ENCODE data around the gene LCE1B. TPM values are rescaled to one million over a fixed set of nuclear protein-coding genes. Genes with fewer than 3 reads are reported as not detected.

Gene LCE1B
- total and polyA plus RNA-seq, 9 donors = not detected

DNA sequence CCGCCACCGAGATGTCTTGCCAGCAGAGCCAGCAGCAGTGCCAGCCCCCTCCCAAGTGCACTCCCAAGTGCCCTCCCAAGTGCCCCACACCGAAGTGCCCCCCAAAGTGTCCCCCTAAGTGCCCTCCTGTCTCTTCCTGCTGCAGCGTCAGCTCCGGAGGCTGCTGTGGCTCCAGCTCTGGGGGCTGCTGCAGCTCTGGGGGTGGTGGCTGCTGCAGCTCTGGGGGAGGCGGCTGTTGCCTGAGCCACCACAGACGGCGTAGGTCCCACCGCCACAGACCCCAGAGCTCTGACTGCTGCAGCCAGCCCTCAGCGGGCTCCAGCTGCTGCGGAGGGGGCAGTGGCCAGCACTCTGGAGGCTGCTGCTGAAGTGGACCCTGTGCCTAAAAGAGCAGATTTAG lies 35.4 kb upstream of the LCE1B start:
- intact Hi-C loops (cut with DNase I) = no loop called here
- H3K4me3 ChIP-seq = no peak overlapping the region
- no peaks in the 10 kb centered on the region for H3K4me1 ChIP-seq (ENCODE audit: insufficient read depth)
- no peak for TF ChIP-seq EP300 (IDR thresholded peaks at IDR 0.05)
- TF ChIP-seq POLR2A (IDR thresholded peaks at IDR 0.05) = no peak
- TF ChIP-seq, protein P1, sequence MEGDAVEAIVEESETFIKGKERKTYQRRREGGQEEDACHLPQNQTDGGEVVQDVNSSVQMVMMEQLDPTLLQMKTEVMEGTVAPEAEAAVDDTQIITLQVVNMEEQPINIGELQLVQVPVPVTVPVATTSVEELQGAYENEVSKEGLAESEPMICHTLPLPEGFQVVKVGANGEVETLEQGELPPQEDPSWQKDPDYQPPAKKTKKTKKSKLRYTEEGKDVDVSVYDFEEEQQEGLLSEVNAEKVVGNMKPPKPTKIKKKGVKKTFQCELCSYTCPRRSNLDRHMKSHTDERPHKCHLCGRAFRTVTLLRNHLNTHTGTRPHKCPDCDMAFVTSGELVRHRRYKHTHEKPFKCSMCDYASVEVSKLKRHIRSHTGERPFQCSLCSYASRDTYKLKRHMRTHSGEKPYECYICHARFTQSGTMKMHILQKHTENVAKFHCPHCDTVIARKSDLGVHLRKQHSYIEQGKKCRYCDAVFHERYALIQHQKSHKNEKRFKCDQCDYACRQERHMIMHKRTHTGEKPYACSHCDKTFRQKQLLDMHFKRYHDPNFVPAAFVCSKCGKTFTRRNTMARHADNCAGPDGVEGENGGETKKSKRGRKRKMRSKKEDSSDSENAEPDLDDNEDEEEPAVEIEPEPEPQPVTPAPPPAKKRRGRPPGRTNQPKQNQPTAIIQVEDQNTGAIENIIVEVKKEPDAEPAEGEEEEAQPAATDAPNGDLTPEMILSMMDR (IDR thresholded peaks at IDR 0.05) = no peak
- 67 to 76% (median 76%) methylated on average over 10 to 11 of the region's 11 CpGs for WGBS, 3 donors
- DNase-seq = no peak
- no peak overlapping the region for H3K27ac ChIP-seq
- H3K36me3 ChIP-seq = no peaks in the 10 kb centered on the region
- no peaks in the 10 kb centered on the region for H3K9me3 ChIP-seq
- H3K27me3 ChIP-seq = no peaks in the 10 kb centered on the region

DNA sequence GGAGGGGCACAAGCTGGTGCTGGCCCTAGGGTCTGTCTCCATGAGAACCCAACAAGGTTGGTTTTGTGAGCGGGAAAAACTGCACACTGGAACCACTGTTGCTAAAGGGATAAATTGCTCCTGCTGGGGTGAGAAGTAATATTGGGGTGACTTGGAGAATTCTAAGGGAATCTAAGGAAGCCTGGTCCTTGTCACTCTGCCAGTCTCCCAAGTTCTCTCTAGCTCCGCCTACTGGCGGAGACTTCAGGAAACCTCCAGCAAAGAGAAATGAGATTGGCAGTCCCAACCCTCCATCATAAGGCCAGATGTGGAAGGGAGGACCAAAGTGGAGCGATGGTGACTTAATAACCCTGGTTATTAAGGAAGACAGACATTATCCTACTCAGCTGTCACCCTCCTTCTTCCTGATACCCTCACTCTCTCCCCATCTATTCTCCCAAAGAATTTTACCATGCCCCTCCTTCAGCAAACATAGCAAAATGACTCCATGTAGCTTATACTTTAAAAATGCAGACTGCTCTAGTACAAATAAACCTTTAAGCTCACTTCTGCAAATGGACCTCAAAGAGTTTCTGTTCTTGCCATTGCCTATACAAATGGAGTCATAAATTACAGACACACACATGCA lies 34.1 kb upstream of the LCE1B start:
- no peak for DNase-seq
- 58 to 73% (median 67%) methylated on average over 4 of the region's 4 CpGs for WGBS, 3 donors
- Histone ChIP-seq H3K4me1 (ENCODE audit: insufficient read depth) (no peaks in the 10 kb centered on the region), H3K9me3 (no peaks in the 10 kb centered on the region), H3K36me3 (no peaks in the 10 kb centered on the region), H3K27ac (no peak overlapping the region), H3K4me3 (no peak overlapping the region), H3K27me3 (no peaks in the 10 kb centered on the region)
- intact Hi-C loops (cut with DNase I) = no loop called here
- TF ChIP-seq EP300 (IDR thresholded peaks at IDR 0.05) (no peak), POLR2A (IDR thresholded peaks at IDR 0.05) (no peak)
- TF ChIP-seq, protein P1 (IDR thresholded peaks at IDR 0.05) = no peak

DNA sequence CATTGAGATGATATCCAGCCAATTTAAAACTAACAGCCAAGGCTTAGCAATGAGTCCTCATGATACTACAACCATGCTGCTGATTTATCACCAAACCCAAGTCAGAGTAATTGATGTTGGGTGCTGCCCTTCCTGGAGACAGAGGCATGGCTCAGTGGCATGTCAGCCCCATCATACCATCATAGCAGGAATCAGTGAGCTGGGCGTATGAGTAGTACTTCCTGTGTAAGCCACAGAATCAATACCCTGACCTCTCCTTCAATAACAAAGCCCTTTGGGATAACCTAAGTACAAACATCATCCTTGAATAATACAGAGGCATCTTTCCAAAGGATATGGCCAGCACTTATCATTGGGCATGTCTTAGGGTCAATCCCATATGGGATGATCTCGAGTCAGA lies 28.7 kb upstream of the LCE1B start:
- Histone ChIP-seq H3K27me3 (no peaks in the 10 kb centered on the region), H3K4me1 (ENCODE audit: insufficient read depth) (no peaks in the 10 kb centered on the region), H3K9me3 (no peaks in the 10 kb centered on the region), H3K4me3 (no peak overlapping the region), H3K27ac (no peak overlapping the region), H3K36me3 (no peaks in the 10 kb centered on the region)
- TF ChIP-seq POLR2A (IDR thresholded peaks at IDR 0.05) (no peak), EP300 (IDR thresholded peaks at IDR 0.05) (no peak)
- TF ChIP-seq, protein P1 (IDR thresholded peaks at IDR 0.05) = no peak
- WGBS, 3 donors = 67 to 81% (median 78%) methylated on average over 2 of the region's 2 CpGs
- intact Hi-C loops (cut with DNase I) = no loop called here
- no peak for DNase-seq

DNA sequence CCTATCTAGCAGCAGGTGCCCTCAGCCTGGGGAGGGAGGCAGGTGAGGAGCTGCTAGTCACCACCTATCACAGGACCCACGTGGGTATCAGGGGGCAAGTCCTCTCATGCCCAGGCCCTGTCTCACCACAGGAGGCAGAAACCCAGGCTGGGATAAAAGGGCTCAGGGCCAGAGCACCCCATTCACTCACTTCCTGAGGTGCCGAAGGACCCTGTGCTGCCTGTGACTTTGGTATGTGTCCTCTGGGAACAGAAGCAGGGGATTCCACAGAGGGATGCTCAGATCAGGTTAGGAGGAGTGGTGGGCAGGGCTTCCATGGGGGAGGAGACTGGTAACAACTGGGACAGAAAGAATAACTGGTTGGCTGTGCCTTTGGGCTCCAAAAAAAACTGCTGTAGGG lies 25.7 kb upstream of the LCE1B start, which contains the start of gene LCE1E:
Gene LCE1E, plus strand, starts transcription at position 181 of the 400 bp plus-strand sequence. CDS start 1,043 bp downstream, outside the sequence.
- Histone ChIP-seq H3K36me3 (no peaks in the 10 kb centered on the region), H3K27ac (no peak within 1 kb of the TSS), H3K4me1 (ENCODE audit: insufficient read depth) (no peaks in the 10 kb centered on the region), H3K27me3 (no peaks in the 10 kb centered on the region), H3K9me3 (no peaks in the 10 kb centered on the region), H3K4me3 (no peak within 1 kb of the TSS)
- DNase-seq = no peak
- no peak for TF ChIP-seq POLR2A (IDR thresholded peaks at IDR 0.05)
- TF ChIP-seq, protein P1 (IDR thresholded peaks at IDR 0.05) = no peak
- TF ChIP-seq EP300 (IDR thresholded peaks at IDR 0.05) = no peak
- intact Hi-C loops (cut with DNase I) = no loop called here
- 40 to 48% (median 44%) methylated on average over 2 of the region's 2 CpGs for WGBS, 3 donors

Measured in ovary (tissue), 9 donors.